WERI-Rb-1 (cell line): Measurements from ENCODE around the gene PROM2.

Experiments
- DNase-seq: peaks from one replicate; pipeline ENCODE4 v3.0.0-alpha.2; 2020
- H3K27ac ChIP-seq: fragments of 250-450 bp; sonication (Bioruptor Pico); 2 replicates; pipeline ENCODE4 v1.5.1; 2020; ENCODE audit warnings: mild to moderate bottlenecking, moderate library complexity
- H3K27me3 ChIP-seq: fragments of 250-450 bp; sonication (Bioruptor Pico); 2 replicates; pipeline ENCODE4 v1.5.1; 2021; ENCODE audit warnings: mild to moderate bottlenecking, low read depth, moderate library complexity; ENCODE audit not compliant: insufficient read depth, severe bottlenecking
- H3K36me3 ChIP-seq: fragments of 250-450 bp; sonication (Bioruptor Pico); 2 replicates; pipeline ENCODE4 v1.5.1; 2020; ENCODE audit warnings: mild to moderate bottlenecking, moderate library complexity
- H3K4me3 ChIP-seq: 2 replicates; pipeline ENCODE4 v1.5.1; 2011; ENCODE audit warnings: low read depth, mild to moderate bottlenecking, control low read depth, low read length
- H3K9me3 ChIP-seq: fragments of 250-450 bp; sonication (Bioruptor Pico); 2 replicates; pipeline ENCODE4 v1.5.1; 2021; ENCODE audit warnings: mild to moderate bottlenecking, moderate library complexity; ENCODE audit not compliant: severe bottlenecking
- CTCF ChIP-seq: IDR thresholded peaks from 2 replicates; pipeline ENCODE4 v1.5.1; 2011; ENCODE audit warnings: low read depth, mild to moderate bottlenecking, control low read depth, inconsistent platforms, low read length

The PROM2 gene

GRCh38 chr2:95301186-95301585, 26.9 kb downstream of the PROM2 start:
- no peak overlapping the region for H3K27ac ChIP-seq
- no peak for TF ChIP-seq CTCF
- H3K36me3 ChIP-seq: no peaks in the 10 kb centered on the region
- no peaks in the 10 kb centered on the region for H3K9me3 ChIP-seq
- DNase-seq: no peak
- H3K4me3 ChIP-seq: no peak overlapping the region
- no peaks in the 10 kb centered on the region for H3K27me3 ChIP-seq

GRCh38 chr2:95301876-95302641, 27.8 kb downstream of the PROM2 start:
- Histone ChIP-seq H3K27ac (no peak overlapping the region), H3K36me3 (no peaks in the 10 kb centered on the region), H3K27me3 (no peaks in the 10 kb centered on the region), H3K9me3 (no peaks in the 10 kb centered on the region), H3K4me3 (no peak overlapping the region)
- no peak for TF ChIP-seq CTCF
- DNase-seq: no peak

DNA sequence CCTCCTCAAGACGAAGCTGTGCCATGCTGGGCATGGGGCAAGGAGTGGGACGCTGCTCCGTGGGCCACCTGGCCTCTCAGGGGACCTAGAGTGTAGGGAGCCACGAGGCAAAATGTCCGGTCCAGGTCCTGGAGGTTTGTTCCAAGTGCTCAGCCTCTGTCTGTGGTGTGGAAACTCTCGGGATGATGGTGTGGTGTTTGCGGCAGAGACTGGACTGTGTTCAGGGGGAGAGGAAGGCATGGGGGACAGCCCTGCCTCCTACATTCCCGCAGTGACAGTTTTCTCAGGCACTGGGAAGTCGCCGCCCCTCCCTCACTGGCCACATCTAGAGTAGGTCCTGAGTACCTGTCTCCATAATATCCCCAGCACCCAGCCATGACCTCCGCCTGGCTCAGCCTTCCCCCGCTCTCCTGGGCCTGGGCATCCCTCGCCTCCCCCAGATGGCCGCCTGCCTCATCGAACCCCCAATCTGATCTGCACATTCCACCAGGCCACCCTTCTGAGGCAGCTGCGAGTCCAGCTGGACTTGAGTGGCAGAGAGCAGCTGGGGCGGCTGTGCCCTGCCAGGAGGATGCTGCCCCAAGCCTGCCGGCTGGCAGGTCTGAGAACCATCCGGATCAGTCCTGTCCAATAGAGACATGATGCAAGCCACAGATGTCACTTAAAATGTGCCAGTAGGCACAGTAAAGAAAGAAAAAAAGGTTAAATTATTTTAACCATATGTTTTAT, 29.1 kb downstream of the PROM2 start:
- Histone ChIP-seq H3K9me3 (no peaks in the 10 kb centered on the region), H3K4me3 (no peak overlapping the region), H3K27me3 (no peaks in the 10 kb centered on the region), H3K36me3 (no peaks in the 10 kb centered on the region), H3K27ac (no peak overlapping the region)
- TF ChIP-seq CTCF: no peak
- DNase-seq: no peak

DNA sequence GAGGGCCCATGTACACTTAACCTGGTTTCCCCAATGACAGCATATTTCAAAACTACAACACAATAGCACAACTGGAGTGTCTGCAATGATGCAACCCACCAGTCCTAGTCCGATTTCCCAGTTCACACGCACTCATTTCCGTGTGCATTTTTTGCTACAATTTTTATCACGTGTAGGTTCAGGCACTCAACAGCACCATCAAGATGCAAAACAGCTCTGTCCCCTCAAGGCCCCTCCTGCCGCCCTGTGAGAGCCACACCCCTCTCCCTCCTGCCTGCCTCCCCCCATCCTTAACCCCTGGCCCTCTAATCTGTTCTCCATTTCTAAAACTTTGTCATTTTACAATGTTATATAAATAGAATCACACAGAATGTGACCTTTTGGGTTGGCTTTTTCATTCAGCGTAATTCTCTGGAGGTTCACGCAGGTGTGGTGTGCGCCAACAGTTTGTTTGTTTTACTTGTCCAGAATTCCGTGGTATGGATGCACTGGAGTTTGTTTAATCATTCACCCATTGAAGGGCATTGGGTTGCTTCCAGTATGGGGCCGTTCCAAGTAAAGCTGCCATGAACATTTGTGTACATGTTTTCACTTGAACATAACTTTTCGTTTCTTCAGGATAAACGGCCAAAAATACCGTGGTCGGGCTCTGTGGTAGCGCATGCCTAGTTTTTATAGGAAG, 31.3 kb downstream of the PROM2 start:
- no peak for TF ChIP-seq CTCF
- Histone ChIP-seq H3K27ac (no peak overlapping the region), H3K9me3 (no peaks in the 10 kb centered on the region), H3K36me3 (no peaks in the 10 kb centered on the region), H3K27me3 (no peaks in the 10 kb centered on the region), H3K4me3 (no peak overlapping the region)
- DNase-seq: no peak

- no peaks in the 10 kb centered on the region for H3K27me3 ChIP-seq
Measured at GRCh38 chr2:95306336-95306895, 32.2 kb downstream of the PROM2 start.

More at GRCh38 chr2:95306336-95306895, 32.2 kb downstream of the PROM2 start:
- Histone ChIP-seq H3K9me3 (no peaks in the 10 kb centered on the region), H3K36me3 (no peaks in the 10 kb centered on the region), H3K4me3 (no peak overlapping the region), H3K27ac (no peak overlapping the region)
- TF ChIP-seq CTCF: no peak
- DNase-seq: no peak
